ENCODE data around the gene FAM25A.
"Not testable (repeated sequence)": the region's sequence is repeated elsewhere in the genome, so short reads cannot be mapped to it uniquely, and the experiment has no call there.

Gene FAM25A

GRCh38 chr10:87038786-87039185 is 18.7 kb downstream of the FAM25A start:
- DNase-seq (ENCODE audit: low read depth, low spot score), result no peak
- Histone ChIP-seq H3K4me3 (ENCODE audit: insufficient read length, low read depth) (no peak overlapping the region), H3K4me1 (ENCODE audit: insufficient read depth, insufficient read length) (peaks cover 3% of the 10 kb centered on the region), H3K36me3 (ENCODE audit: insufficient read depth, insufficient read length, low read length) (no peaks in the 10 kb centered on the region), H3K9ac (ENCODE audit: insufficient read length, low read depth) (no peak overlapping the region), H3K27me3 (ENCODE audit: insufficient read depth, insufficient read length) (no peaks in the 10 kb centered on the region), H3K9me3 (ENCODE audit: insufficient read depth, low read length) (no peaks in the 10 kb centered on the region)
- TF ChIP-seq ZNF274 (IDR thresholded peaks at IDR 0.05; ENCODE audit: low read depth, low read length) (no peak), SUZ12 (IDR thresholded peaks at IDR 0.05; ENCODE audit: extremely low read depth, insufficient read depth, insufficient read length) (no peak), YY1 (IDR thresholded peaks at IDR 0.05; ENCODE audit: insufficient read depth, insufficient read length) (no peak)

- H3K4me3 ChIP-seq (ENCODE audit: insufficient read length, low read depth); H3K9ac ChIP-seq (ENCODE audit: insufficient read length, low read depth); H3K4me1 ChIP-seq (ENCODE audit: insufficient read depth, insufficient read length); H3K36me3 ChIP-seq (ENCODE audit: insufficient read depth, insufficient read length, low read length); H3K9me3 ChIP-seq (ENCODE audit: insufficient read depth, low read length); H3K27me3 ChIP-seq (ENCODE audit: insufficient read depth, insufficient read length); DNase-seq (ENCODE audit: low read depth, low spot score): not testable (repeated sequence)
These were observed 23.5 kb downstream of the FAM25A start for GRCh38 chr10:87043579-87043978.

GRCh38 chr10:87045434-87045938 is 25.4 kb downstream of the FAM25A start:
- Histone ChIP-seq H3K9ac (ENCODE audit: insufficient read length, low read depth) (no peak overlapping the region), H3K4me1 (ENCODE audit: insufficient read depth, insufficient read length) (no peaks in the 10 kb centered on the region), H3K4me3 (ENCODE audit: insufficient read length, low read depth) (no peak overlapping the region), H3K36me3 (ENCODE audit: insufficient read depth, insufficient read length, low read length) (peaks cover 18% of the 10 kb centered on the region), H3K9me3 (ENCODE audit: insufficient read depth, low read length) (no peaks in the 10 kb centered on the region), H3K27me3 (ENCODE audit: insufficient read depth, insufficient read length) (no peaks in the 10 kb centered on the region)
- no peak for TF ChIP-seq ZNF274 (IDR thresholded peaks at IDR 0.05; ENCODE audit: low read depth, low read length)
- TF ChIP-seq YY1 (IDR thresholded peaks at IDR 0.05; ENCODE audit: insufficient read depth, insufficient read length), result no peak
- no peak for DNase-seq (ENCODE audit: low read depth, low spot score)

- Histone ChIP-seq H3K4me1 (ENCODE audit: insufficient read depth, insufficient read length) (peaks cover 2% of the 10 kb centered on the region), H3K27me3 (ENCODE audit: insufficient read depth, insufficient read length) (no peaks in the 10 kb centered on the region), H3K4me3 (ENCODE audit: insufficient read length, low read depth) (no peak overlapping the region), H3K36me3 (ENCODE audit: insufficient read depth, insufficient read length, low read length) (peaks cover 63% of the 10 kb centered on the region), H3K9me3 (ENCODE audit: insufficient read depth, low read length) (no peaks in the 10 kb centered on the region), H3K9ac (ENCODE audit: insufficient read length, low read depth) (no peak overlapping the region)
- DNase-seq (ENCODE audit: low read depth, low spot score), result no peak
- TF ChIP-seq YY1 (IDR thresholded peaks at IDR 0.05; ENCODE audit: insufficient read depth, insufficient read length), result no peak
- no peak for TF ChIP-seq ZNF274 (IDR thresholded peaks at IDR 0.05; ENCODE audit: low read depth, low read length)
- no peak for TF ChIP-seq SUZ12 (IDR thresholded peaks at IDR 0.05; ENCODE audit: extremely low read depth, insufficient read depth, insufficient read length)
These were observed 33.0 kb downstream of the FAM25A start for GRCh38 chr10:87053111-87053510.

- no peak overlapping the region for H3K9ac ChIP-seq (ENCODE audit: insufficient read length, low read depth)
- H3K27me3 ChIP-seq (ENCODE audit: insufficient read depth, insufficient read length), result no peaks in the 10 kb centered on the region
- peaks cover 69% of the 10 kb centered on the region for H3K36me3 ChIP-seq (ENCODE audit: insufficient read depth, insufficient read length, low read length)
- H3K4me1 ChIP-seq (ENCODE audit: insufficient read depth, insufficient read length), result peaks cover 2% of the 10 kb centered on the region
- H3K9me3 ChIP-seq (ENCODE audit: insufficient read depth, low read length), result no peaks in the 10 kb centered on the region
- H3K4me3 ChIP-seq (ENCODE audit: insufficient read length, low read depth), result no peak overlapping the region
- TF ChIP-seq YY1 (IDR thresholded peaks at IDR 0.05; ENCODE audit: insufficient read depth, insufficient read length) (no peak), ZNF274 (IDR thresholded peaks at IDR 0.05; ENCODE audit: low read depth, low read length) (no peak), SUZ12 (IDR thresholded peaks at IDR 0.05; ENCODE audit: extremely low read depth, insufficient read depth, insufficient read length) (no peak)
- DNase-seq (ENCODE audit: low read depth, low spot score), result no peak
These were observed 33.6 kb downstream of the FAM25A start for GRCh38 chr10:87053577-87054181.

GRCh38 chr10:87054373-87055295 is 34.5 kb downstream of the FAM25A start:
- TF ChIP-seq YY1 (IDR thresholded peaks at IDR 0.05; ENCODE audit: insufficient read depth, insufficient read length) (no peak), SUZ12 (IDR thresholded peaks at IDR 0.05; ENCODE audit: extremely low read depth, insufficient read depth, insufficient read length) (no peak), ZNF274 (IDR thresholded peaks at IDR 0.05; ENCODE audit: low read depth, low read length) (no peak)
- DNase-seq (ENCODE audit: low read depth, low spot score), result no peak
- H3K27me3 ChIP-seq (ENCODE audit: insufficient read depth, insufficient read length), result no peaks in the 10 kb centered on the region
- H3K9ac ChIP-seq (ENCODE audit: insufficient read length, low read depth), result no peak overlapping the region
- no peak overlapping the region for H3K4me3 ChIP-seq (ENCODE audit: insufficient read length, low read depth)
- H3K9me3 ChIP-seq (ENCODE audit: insufficient read depth, low read length), result no peaks in the 10 kb centered on the region
- H3K4me1 ChIP-seq (ENCODE audit: insufficient read depth, insufficient read length), result peaks cover 2% of the 10 kb centered on the region
- peaks cover 71% of the 10 kb centered on the region for H3K36me3 ChIP-seq (ENCODE audit: insufficient read depth, insufficient read length, low read length)

- TF ChIP-seq ZNF274 (IDR thresholded peaks at IDR 0.05; ENCODE audit: low read depth, low read length), result no peak
- no peak for TF ChIP-seq SUZ12 (IDR thresholded peaks at IDR 0.05; ENCODE audit: extremely low read depth, insufficient read depth, insufficient read length)
- no peak for TF ChIP-seq YY1 (IDR thresholded peaks at IDR 0.05; ENCODE audit: insufficient read depth, insufficient read length)
- Histone ChIP-seq H3K36me3 (ENCODE audit: insufficient read depth, insufficient read length, low read length) (peaks cover 73% of the 10 kb centered on the region), H3K4me3 (ENCODE audit: insufficient read length, low read depth) (no peak overlapping the region), H3K4me1 (ENCODE audit: insufficient read depth, insufficient read length) (peaks cover 2% of the 10 kb centered on the region), H3K9ac (ENCODE audit: insufficient read length, low read depth) (no peak overlapping the region), H3K27me3 (ENCODE audit: insufficient read depth, insufficient read length) (no peaks in the 10 kb centered on the region), H3K9me3 (ENCODE audit: insufficient read depth, low read length) (no peaks in the 10 kb centered on the region)
- DNase-seq (ENCODE audit: low read depth, low spot score), result no peak
These were observed 38.1 kb downstream of the FAM25A start for GRCh38 chr10:87058171-87058570.

Data from NT2/D1 (cell line).